Right lobe of liver (tissue), 6 donors: ENCODE results near the gene ABCC3. TPM values are rescaled to one million over a fixed set of nuclear protein-coding genes. Genes with fewer than 3 reads are reported as not detected.
A peak's percentile ranks its signal among the peaks of the same experiment; 100 is the strongest.

Experiments used
- ATAC-seq, 4 donors: fragments of 200-7000 bp; cut with Tn5 transposase; one replicate each; pipeline ENCODE4 v1.9.1; 2020; ENCODE audit warnings: mild to moderate bottlenecking in 4 of 4, moderate library complexity in 4 of 4
- DNase-seq, 3 donors: peaks; one replicate each; pipeline ENCODE4 v3.0.0-alpha.2; 2020
- H3K27ac ChIP-seq, 3 donors: fragments of 200-600 bp; one replicate each; pipeline ENCODE4 v1.8.0; 2022
- H3K27me3 ChIP-seq, 2 donors: fragments of 200-600 bp; one replicate each; pipeline ENCODE4 v1.8.0; 2022
- H3K36me3 ChIP-seq, 4 donors: fragments of 200-600 bp; sonication (generic) in 1 of 4; one replicate each; pipeline versions ENCODE4 v1.5.1 to v1.8.0; 2017 to 2022; ENCODE audit warnings: control low read depth in 1 of 4
- H3K4me1 ChIP-seq, 4 donors: fragments of 200-600 bp; sonication (generic) in 1 of 4; one replicate each; pipeline versions ENCODE4 v1.5.1 to v1.8.0; 2017 to 2022; ENCODE audit warnings: control low read depth in 1 of 4
- H3K4me3 ChIP-seq, 3 donors: fragments of 200-600 bp; one replicate each; pipeline ENCODE4 v1.8.0; 2022
- H3K9me3 ChIP-seq, 4 donors: fragments of 200-600 bp; sonication (generic) in 1 of 4; one replicate each; pipeline versions ENCODE4 v1.5.1 to v1.8.0; 2017 to 2022; ENCODE audit warnings: control low read depth in 1 of 4
- CTCF ChIP-seq, 4 donors: fragments of 200-600 bp in 3 of 4; fragments of 450-650 bp in 1 of 4; IDR thresholded peaks; one replicate each; pipeline versions ENCODE4 v1.5.1 to v1.8.0; 2016 to 2022; ENCODE audit warnings: antibody characterized with exemption in 4 of 4, mild to moderate bottlenecking in 2 of 4
- POLR2A ChIP-seq: fragments of 450-650 bp; IDR thresholded peaks from one replicate; pipeline ENCODE4 v1.6.1; 2017; ENCODE audit warnings: antibody characterized with exemption, mild to moderate bottlenecking
- WGBS: methylation state at CpG from one replicate; pipeline ENCODE4 v1.1.6; 2018; ENCODE audit warnings: low coverage, low lambda C conversion rate; ENCODE audit not compliant: insufficient coverage; ENCODE audit errors: missing lambda C conversion rate; 5-methylcytosine and 5-hydroxymethylcytosine counted together
- intact Hi-C, 2 donors: fragments of 100-400 bp; cut with DNase I; formaldehyde crosslinking; loops; one replicate each; pipeline versions ENCODE4 v1.11.2 to v1.14.1; 2022
- total RNA-seq, 6 experiments: library from RNA; depleted of rRNA in 2 of 6; stranded (reverse); fragments of >200 nt in 2 of 6; fragmentation: NEBNext Ultra II Directional in 3 of 6; extraction: Animal tissue kit (Norgen Biotek cat#: 25700) in 3 of 6; gene quantifications; one replicate each; pipeline versions ENCODE4 v1.1.0 to v1.2.4, GENCODE V29; 2016 to 2023
- donor health status: DM: no; HTN: yes; CAD: no.
- donor health status: DM: no; HTN: no; CAD: no.
- donor health status: DM: no; HTN: no; CAD: no.
- donor health status: DM: no; HTN: yes; CAD: no.
- donor health status: DM: no; HTN: yes; CAD: no.

ABCC3 gene
- total RNA-seq, 6 experiments from 2014 or later, result 146 to 286 (median 178) TPM

GRCh38 chr17:50627036-50627781 is 7.5 kb upstream of the ABCC3 start:
- no peaks in the 10 kb centered on the region for H3K9me3 ChIP-seq
- intact Hi-C loops, result no loop called here
- no peak for ATAC-seq
- WGBS, result 75% methylated on average over 15 of the region's 17 CpGs
- H3K4me1 ChIP-seq, result peaks cover 0 to 21% (median 5%) of the 10 kb centered on the region in 4 donors
- H3K36me3 ChIP-seq, result no peaks in the 10 kb centered on the region
- H3K4me3 ChIP-seq, result no peak overlapping the region
- TF ChIP-seq CTCF (IDR thresholded peaks at IDR 0.05), result no peak
- TF ChIP-seq POLR2A, result no peak
- peak overlapping the region in 1 of 3 donors; percentile 18 for H3K27ac ChIP-seq
- no peaks in the 10 kb centered on the region for H3K27me3 ChIP-seq
- DNase-seq, result no peak

GRCh38 chr17:50627782-50628601 is 6.7 kb upstream of the ABCC3 start:
- peak; percentile 79 to 84 (median 80) for ATAC-seq
- intact Hi-C loops, result no loop called here
- 17% methylated on average over 6 of the region's 17 CpGs for WGBS

GRCh38 chr17:50629902-50630301 is 4.8 kb upstream of the ABCC3 start:
- DNase-seq (peak in 1 of 3 donors; percentile 10), ATAC-seq (no peak)
- H3K4me1 ChIP-seq, result peaks cover 0 to 21% (median 7%) of the 10 kb centered on the region in 4 donors
- WGBS, result 53% methylated on average over 5 of the region's 6 CpGs
- intact Hi-C loops, result no loop called here
- TF ChIP-seq POLR2A (no peak), CTCF (IDR thresholded peaks at IDR 0.05) (no peak)
- H3K9me3 ChIP-seq, result no peaks in the 10 kb centered on the region
- H3K36me3 ChIP-seq, result no peaks in the 10 kb centered on the region
- H3K27me3 ChIP-seq, result no peaks in the 10 kb centered on the region
- H3K4me3 ChIP-seq, result no peak overlapping the region
- no peak overlapping the region for H3K27ac ChIP-seq

More at GRCh38 chr17:50627782-50628601, 6.7 kb upstream of the ABCC3 start:
- Histone ChIP-seq H3K9me3 (no peaks in the 10 kb centered on the region), H3K4me1 (peaks cover 0 to 21% (median 5%) of the 10 kb centered on the region in 4 donors), H3K4me3 (peak overlapping the region in 1 of 3 donors; percentile 6), H3K27me3 (no peaks in the 10 kb centered on the region), H3K36me3 (no peaks in the 10 kb centered on the region), H3K27ac (peak overlapping the region in 1 of 3 donors; percentile 18)
- peak in 1 of 4 donors; percentile 20 for TF ChIP-seq CTCF (IDR thresholded peaks at IDR 0.05)
- peak; percentile 19 for TF ChIP-seq POLR2A
- peak; percentile 81 to 86 (median 81) for DNase-seq

- no peak overlapping the region for H3K4me3 ChIP-seq
- H3K9me3 ChIP-seq, result no peaks in the 10 kb centered on the region
- TF ChIP-seq CTCF (IDR thresholded peaks at IDR 0.05) (peak; percentile 78 to 94 (median 92)), POLR2A (no peak)
- H3K36me3 ChIP-seq, result no peaks in the 10 kb centered on the region
- WGBS, result 40% methylated on average over 4 of the region's 7 CpGs
- H3K27ac ChIP-seq, result no peak overlapping the region
- peaks cover 0 to 21% (median 7%) of the 10 kb centered on the region in 4 donors for H3K4me1 ChIP-seq
- no peaks in the 10 kb centered on the region for H3K27me3 ChIP-seq
- intact Hi-C loops, result no loop called here
- DNase-seq (peak; percentile 78 to 83 (median 79)), ATAC-seq (peak; percentile 72 to 81 (median 73))
Observed at GRCh38 chr17:50630524-50631194, 4.0 kb upstream of the ABCC3 start.
